Endothelial cell of umbilical vein (primary cell): ENCODE data around the gene C21orf58. TPM values are rescaled to one million over a fixed set of nuclear protein-coding genes. Genes with fewer than 3 reads are reported as not detected.

Experiments used
- BruUV-seq: library from RNA; stranded (reverse); fragments of 400-500 nt; replicated peaks from 2 replicates; lab custom pipeline; 2021; lab: Mats Ljungman, UMichigan
- CTCF ChIA-PET: fragments of 300-600, 350-600 bp; sonication (Branson Sonifier 250); formaldehyde crosslinking; loops from one replicate; lab custom pipeline; 2021; ENCODE audit warnings: antibody characterized with exemption, inconsistent platforms; lab: Charles Lee
- POLR2A ChIA-PET: fragments of 300-600, 350-600 bp; sonication (Branson Sonifier 250); formaldehyde crosslinking; loops from one replicate; lab custom pipeline; 2021; ENCODE audit warnings: antibody characterized with exemption, inconsistent platforms; lab: Charles Lee
- DNase-seq: peaks from one replicate; pipeline ENCODE4 v3.0.0-alpha.2; 2011; ENCODE audit warnings: low read depth, low spot score
- FAIRE-seq: peaks from 2 replicates; lab custom pipeline; 2011; peaks lifted over from hg19 to GRCh38; lab: Jason Lieb, UNC
- H2AFZ ChIP-seq: 2 replicates; pipeline ENCODE4 v1.6.0; 2012; ENCODE audit warnings: low read depth, low read length, control low read depth, inconsistent platforms
- H3K27ac ChIP-seq: 2 replicates; pipeline ENCODE4 v1.5.1; 2011; ENCODE audit warnings: low read depth, mild to moderate bottlenecking, control low read depth, low read length, moderate library complexity; ENCODE audit not compliant: insufficient read depth
- H3K27me3 ChIP-seq, 2 experiments: 2 replicates each; pipeline versions ENCODE4 v1.6.0 to v1.6.1; 2011; ENCODE audit warnings: low read length in 2 of 2, mixed read lengths in 1 of 2; ENCODE audit not compliant: control insufficient read depth in 2 of 2, insufficient read depth in 2 of 2
- H3K36me3 ChIP-seq, 2 experiments: 2 replicates in 1 of 2; 3 replicates in 1 of 2; pipeline ENCODE4 v1.5.1; 2011; ENCODE audit warnings: low read length in 2 of 2, mild to moderate bottlenecking in 1 of 2, moderate library complexity in 1 of 2; ENCODE audit not compliant: control insufficient read depth in 2 of 2, insufficient read depth in 2 of 2; ENCODE audit errors: extremely low read depth in 1 of 2
- H3K4me1 ChIP-seq: 3 replicates; pipeline ENCODE4 v1.5.1; 2011; ENCODE audit warnings: mild to moderate bottlenecking, low read length; ENCODE audit not compliant: control insufficient read depth, insufficient read depth; ENCODE audit errors: extremely low read depth
- H3K4me2 ChIP-seq: 2 replicates; pipeline ENCODE4 v1.6.1; 2011; ENCODE audit warnings: low read length, control low read depth, mixed read lengths; ENCODE audit not compliant: insufficient read depth
- H3K4me3 ChIP-seq, 3 experiments: fragments of 200-600 bp in 1 of 3; sonication (generic), shearing (Covaris generic) in 1 of 3; replicated peaks in 1 of 3; 2 replicates each; pipeline ENCODE4 v1.5.1; 2011 to 2016; ENCODE audit warnings: control low read depth in 3 of 3, low read length in 3 of 3, mild to moderate bottlenecking in 2 of 3, inconsistent platforms in 1 of 3, low read depth in 1 of 3, moderate library complexity in 1 of 3; ENCODE audit not compliant: insufficient read depth in 1 of 3
- H3K79me2 ChIP-seq: 2 replicates; pipeline ENCODE4 v1.6.0; 2012; ENCODE audit warnings: low read length, inconsistent platforms; ENCODE audit not compliant: control insufficient read depth, insufficient read depth
- H3K9ac ChIP-seq: replicated peaks from 2 replicates; pipeline ENCODE3; 2011; ENCODE audit warnings: low read length, control low read depth; ENCODE audit not compliant: insufficient read depth; ENCODE audit errors: extremely low read depth
- H3K9me1 ChIP-seq: replicated peaks from 3 replicates; pipeline ENCODE4 v1.6.0; 2011; ENCODE audit warnings: mild to moderate bottlenecking, low read length; ENCODE audit not compliant: control insufficient read depth, insufficient read depth; ENCODE audit errors: extremely low read depth
- H3K9me3 ChIP-seq: replicated peaks from 2 replicates; pipeline ENCODE4 v1.5.1; 2012; ENCODE audit warnings: low read length, inconsistent platforms; ENCODE audit not compliant: control insufficient read depth, insufficient read depth
- H4K20me1 ChIP-seq: replicated peaks from 2 replicates; pipeline ENCODE3; 2011; ENCODE audit warnings: mild to moderate bottlenecking, low read length; ENCODE audit not compliant: control insufficient read depth, insufficient read depth; ENCODE audit errors: extremely low read depth
- CTCF ChIP-seq, 2 donors: IDR thresholded peaks; 1 replicate in 1 of 2; 2 replicates in 1 of 2; pipeline ENCODE4 v1.5.1; 2011; ENCODE audit warnings: low read length in 2 of 2, mild to moderate bottlenecking in 2 of 2, moderate library complexity in 2 of 2, control low read depth in 1 of 2, inconsistent platforms in 1 of 2, low read depth in 1 of 2; ENCODE audit not compliant: insufficient read depth in 1 of 2; ENCODE audit errors: extremely low read depth in 1 of 2
- EZH2 ChIP-seq: IDR thresholded peaks from 2 replicates; pipeline ENCODE4 v1.6.1; 2012; ENCODE audit warnings: borderline replicate concordance, low read depth, mild to moderate bottlenecking, moderate library complexity, low read length, inconsistent platforms; ENCODE audit not compliant: severe bottlenecking
- FOS ChIP-seq: IDR thresholded peaks from 2 replicates; pipeline ENCODE4 v1.6.1; 2011; ENCODE audit warnings: mild to moderate bottlenecking, low read length, moderate library complexity, borderline replicate concordance; ENCODE audit not compliant: insufficient read depth
- GATA2 ChIP-seq: IDR thresholded peaks from 2 replicates; pipeline ENCODE4 v1.7.0; 2011; ENCODE audit warnings: low read depth, mild to moderate bottlenecking, moderate library complexity, mixed read lengths, low read length; ENCODE audit not compliant: insufficient read length, insufficient read depth
- JUN ChIP-seq: IDR thresholded peaks from 2 replicates; pipeline ENCODE4 v1.6.1; 2011; ENCODE audit warnings: borderline replicate concordance, low read depth; ENCODE audit not compliant: insufficient read length, insufficient read depth
- MAX ChIP-seq: IDR thresholded peaks from 2 replicates; pipeline ENCODE4 v1.6.1; 2011; ENCODE audit not compliant: insufficient read depth, insufficient read length
- MYC ChIP-seq: IDR thresholded peaks from one replicate; pipeline ENCODE4 v1.6.1; 2011; ENCODE audit warnings: mild to moderate bottlenecking, low read depth, low read length
- POLR2A ChIP-seq: IDR thresholded peaks from 2 replicates; pipeline ENCODE4 v1.6.1; 2012; ENCODE audit warnings: low read depth, mild to moderate bottlenecking, control low read depth, low read length
- POLR2AphosphoS5 ChIP-seq: IDR thresholded peaks from 2 replicates; pipeline ENCODE4 v1.6.1; 2012; ENCODE audit warnings: low read depth, mild to moderate bottlenecking, control low read depth, low read length, moderate library complexity; ENCODE audit not compliant: insufficient read depth
- dilution Hi-C: fragments of 300-500 bp; cut with MboI; formaldehyde crosslinking; loops from one replicate; pipeline ENCODE4 v1.15.0; 2019; ENCODE audit warnings: low sequenced_read_pairs; ENCODE audit not compliant: extremely low pct_ligation_motif_present
- intact Hi-C: fragments of 100-400 bp; cut with micrococcal nuclease; formaldehyde crosslinking; loops from one replicate; pipeline ENCODE4 v1.10.0; 2022
- polyA plus RNA-seq, 4 experiments: library from polyadenylated mRNA; depleted of rRNA in 3 of 4; stranded (reverse) in 3 of 4; unstranded in 1 of 4; fragments of >200 nt; gene quantifications; 2 replicates each; pipeline versions ENCODE4 v1.2.1 to v1.2.3, GENCODE V29; 2011 to 2012; ENCODE audit warnings: missing spikeins in 1 of 4
- total RNA-seq: library from RNA; stranded (reverse); gene quantifications from 2 replicates; pipeline ENCODE4 v1.2.3, GENCODE V29; 2021

C21orf58 gene
- total and polyA plus RNA-seq, 2 donors (not counting 3 experiments of a cell fraction or from before 2014, with no cell fraction given) = 6.0 to 24.3 TPM

GRCh38 chr21:46316708-46317324 is 6.9 kb downstream of the C21orf58 start:
- Histone ChIP-seq H2AFZ (no peak overlapping the region), H3K9ac (no peak overlapping the region), H3K4me3 (no peak overlapping the region), H3K4me1 (peaks cover 12% of the 10 kb centered on the region), H3K36me3 (no peaks in the 10 kb centered on the region), H3K4me2 (no peak overlapping the region), H3K9me1 (no peaks in the 10 kb centered on the region), H4K20me1 (no peaks in the 10 kb centered on the region), H3K27ac (no peak overlapping the region), H3K79me2 (peaks cover 18% of the 10 kb centered on the region), H3K27me3 (no peaks in the 10 kb centered on the region), H3K9me3 (no peaks in the 10 kb centered on the region)
- DNase-seq = no peak
- ChIA-PET POLR2A (no interaction called here), CTCF (interaction anchor here (0.5 kb wide), 1 partner anchor 154 kb away, joined by 3 read pairs; no protein-coding TSS in a partner anchor)
- dilution Hi-C loops (no loop called here), intact Hi-C loops (no loop called here)
- BruUV-seq = no TSS peak
- TF ChIP-seq CTCF (IDR thresholded peaks at IDR 0.05; ENCODE audit: extremely low read depth in 1 of 2, insufficient read depth in 1 of 2, low read depth in 1 of 2, low read length in 2 of 2) (no peak), POLR2AphosphoS5 (no peak), GATA2 (no peak), EZH2 (no peak), FOS (no peak), POLR2A (no peak), MYC (no peak), JUN (no peak), MAX (no peak)
- FAIRE-seq = no peak
